DOHH2 (cell line): ENCODE results near the gene SEMA5A.

Experiments used
- H3F3A ChIP-seq: fragments of 200-600 bp; sonication (generic), shearing (Covaris generic); 2 replicates; pipeline ENCODE4 v1.6.0; 2016; ENCODE audit warnings: antibody characterized with exemption, mild to moderate bottlenecking; ENCODE audit not compliant: control insufficient read depth, insufficient read depth
- H3K27ac ChIP-seq: fragments of 200-600 bp; sonication (generic); 2 replicates; pipeline ENCODE4 v1.5.1; 2014; ENCODE audit warnings: low read depth, mild to moderate bottlenecking, low read length, moderate library complexity
- H3K27me3 ChIP-seq: fragments of 200-600 bp; sonication (generic); 2 replicates; pipeline ENCODE4 v1.6.1; 2014; ENCODE audit warnings: mild to moderate bottlenecking, low read length, mixed read lengths; ENCODE audit not compliant: control insufficient read depth
- H3K36me3 ChIP-seq: fragments of 200-600 bp; sonication (generic); 2 replicates; pipeline ENCODE4 v1.6.1; 2014; ENCODE audit warnings: mild to moderate bottlenecking, low read length, moderate library complexity, mixed read lengths; ENCODE audit not compliant: control insufficient read depth
- H3K4me1 ChIP-seq: fragments of 200-600 bp; sonication (generic); 2 replicates; pipeline ENCODE4 v1.6.1; 2014; ENCODE audit warnings: mild to moderate bottlenecking, low read length, mixed read lengths; ENCODE audit not compliant: control insufficient read depth
- H3K4me2 ChIP-seq: fragments of 200-600 bp; sonication (generic); 2 replicates; pipeline ENCODE4 v1.6.0; 2014; ENCODE audit warnings: mild to moderate bottlenecking, low read length, moderate library complexity
- H3K4me3 ChIP-seq: fragments of 200-600 bp; sonication (generic); 2 replicates; pipeline ENCODE4 v1.5.1; 2014; ENCODE audit warnings: mild to moderate bottlenecking, low read length, mixed read lengths
- H3K79me2 ChIP-seq: fragments of 200-600 bp; sonication (generic); 2 replicates; pipeline ENCODE4 v1.6.1; 2014; ENCODE audit warnings: mild to moderate bottlenecking, low read length, mixed read lengths; ENCODE audit not compliant: control insufficient read depth
- H3K9me2 ChIP-seq: fragments of 200-600 bp; sonication (generic); replicated peaks from 2 replicates; pipeline ENCODE4 v1.6.1; 2014; ENCODE audit warnings: mild to moderate bottlenecking, low read length, mixed read lengths; ENCODE audit not compliant: control insufficient read depth
- H3K9me3 ChIP-seq: fragments of 200-600 bp; sonication (generic); 2 replicates; pipeline ENCODE4 v1.6.1; 2014; ENCODE audit warnings: antibody characterized with exemption, low read length, mixed read lengths; ENCODE audit not compliant: control insufficient read depth, insufficient read depth
- H4K20me1 ChIP-seq: fragments of 200-600 bp; sonication (generic); 2 replicates; pipeline ENCODE4 v1.6.0; 2014; ENCODE audit warnings: low read depth, mild to moderate bottlenecking, antibody characterized with exemption, low read length, moderate library complexity; ENCODE audit not compliant: control insufficient read depth, insufficient read depth
- CTCF ChIP-seq: fragments of 200-600 bp; sonication (generic); IDR thresholded peaks from one replicate; pipeline ENCODE4 v1.5.1; 2014; ENCODE audit warnings: antibody characterized with exemption, mild to moderate bottlenecking, low read depth, low read length; ENCODE audit not compliant: poor library complexity, severe bottlenecking
- EZH2phosphoT487 ChIP-seq: fragments of 200-600 bp; sonication (generic); IDR thresholded peaks from 2 replicates; pipeline ENCODE4 v1.6.1; 2017; ENCODE audit warnings: borderline replicate concordance, mild to moderate bottlenecking, antibody characterized with exemption, low read length, moderate library complexity, mixed read lengths

Gene SEMA5A

GRCh38 chr5:9382522-9382921 lies 163.4 kb downstream of the SEMA5A start:
- no peaks in the 10 kb centered on the region for H3K27me3 ChIP-seq
- TF ChIP-seq EZH2phosphoT487 (no peak), CTCF (no peak)
- H3K4me1 ChIP-seq: no peaks in the 10 kb centered on the region
- no peaks in the 10 kb centered on the region for H3K79me2 ChIP-seq
- no peaks in the 10 kb centered on the region for H3K9me2 ChIP-seq
- H3K36me3 ChIP-seq: no peaks in the 10 kb centered on the region
- H3K4me3 ChIP-seq: no peak overlapping the region
- no peak overlapping the region for H3K27ac ChIP-seq
- no peaks in the 10 kb centered on the region for H3F3A ChIP-seq
- no peaks in the 10 kb centered on the region; the same call in 1 of the 2 replicates for H3K9me3 ChIP-seq
- H4K20me1 ChIP-seq: no peaks in the 10 kb centered on the region
- H3K4me2 ChIP-seq: no peak overlapping the region

- no peak for TF ChIP-seq EZH2phosphoT487
- TF ChIP-seq CTCF: no peak
- no peaks in the 10 kb centered on the region for H3K79me2 ChIP-seq
- no peaks in the 10 kb centered on the region for H3K27me3 ChIP-seq
- no peaks in the 10 kb centered on the region; the same call in 1 of the 2 replicates for H3K9me3 ChIP-seq
- no peaks in the 10 kb centered on the region for H3K9me2 ChIP-seq
- no peaks in the 10 kb centered on the region for H4K20me1 ChIP-seq
- no peak overlapping the region for H3K27ac ChIP-seq
- H3K4me2 ChIP-seq: no peak overlapping the region
- H3F3A ChIP-seq: no peaks in the 10 kb centered on the region
- no peaks in the 10 kb centered on the region for H3K4me1 ChIP-seq
- H3K36me3 ChIP-seq: no peaks in the 10 kb centered on the region
- H3K4me3 ChIP-seq: no peak overlapping the region
These were observed 164.4 kb downstream of the SEMA5A start for GRCh38 chr5:9381464-9381863.

GRCh38 chr5:9380109-9380508 lies 165.8 kb downstream of the SEMA5A start:
- H3K9me2 ChIP-seq: no peaks in the 10 kb centered on the region
- no peak overlapping the region for H3K4me3 ChIP-seq
- TF ChIP-seq CTCF (no peak), EZH2phosphoT487 (no peak)
- H3K36me3 ChIP-seq: no peaks in the 10 kb centered on the region
- no peaks in the 10 kb centered on the region for H4K20me1 ChIP-seq
- H3K27me3 ChIP-seq: no peaks in the 10 kb centered on the region
- H3K79me2 ChIP-seq: no peaks in the 10 kb centered on the region
- no peaks in the 10 kb centered on the region; the same call in 1 of the 2 replicates for H3K9me3 ChIP-seq
- H3K27ac ChIP-seq: no peak overlapping the region
- H3F3A ChIP-seq: no peaks in the 10 kb centered on the region
- H3K4me1 ChIP-seq: no peaks in the 10 kb centered on the region
- no peak overlapping the region for H3K4me2 ChIP-seq
